Retinal pigment epithelial cell (primary cell): ENCODE measurements around the gene CD68.
A peak's percentile ranks its signal among the peaks of the same experiment; 100 is the strongest.
"Not testable (repeated sequence)": the region's sequence is repeated elsewhere in the genome, so short reads cannot be mapped to it uniquely, and the experiment has no call there.

ENCODE experiments used
- DNase-seq: peaks from one replicate; pipeline ENCODE4 v3.0.0-alpha.2; 2010; ENCODE audit warnings: low read depth
- H3K4me3 ChIP-seq: 2 replicates; pipeline ENCODE4 v1.5.1; 2011; ENCODE audit warnings: mild to moderate bottlenecking, low read length, control low read depth, moderate library complexity
- TF ChIP-seq, protein P1 (sequence below): conservative IDR thresholded peaks from 2 replicates; pipeline ENCODE4 v1.5.1; 2011; ENCODE audit warnings: low read depth, low read length, control low read depth, inconsistent platforms

CD68 gene

GRCh38 chr17:7589204-7589868, 9.9 kb downstream of the CD68 start:
- H3K4me3 ChIP-seq = peak overlapping the region; percentile 39
- TF ChIP-seq, protein P1, sequence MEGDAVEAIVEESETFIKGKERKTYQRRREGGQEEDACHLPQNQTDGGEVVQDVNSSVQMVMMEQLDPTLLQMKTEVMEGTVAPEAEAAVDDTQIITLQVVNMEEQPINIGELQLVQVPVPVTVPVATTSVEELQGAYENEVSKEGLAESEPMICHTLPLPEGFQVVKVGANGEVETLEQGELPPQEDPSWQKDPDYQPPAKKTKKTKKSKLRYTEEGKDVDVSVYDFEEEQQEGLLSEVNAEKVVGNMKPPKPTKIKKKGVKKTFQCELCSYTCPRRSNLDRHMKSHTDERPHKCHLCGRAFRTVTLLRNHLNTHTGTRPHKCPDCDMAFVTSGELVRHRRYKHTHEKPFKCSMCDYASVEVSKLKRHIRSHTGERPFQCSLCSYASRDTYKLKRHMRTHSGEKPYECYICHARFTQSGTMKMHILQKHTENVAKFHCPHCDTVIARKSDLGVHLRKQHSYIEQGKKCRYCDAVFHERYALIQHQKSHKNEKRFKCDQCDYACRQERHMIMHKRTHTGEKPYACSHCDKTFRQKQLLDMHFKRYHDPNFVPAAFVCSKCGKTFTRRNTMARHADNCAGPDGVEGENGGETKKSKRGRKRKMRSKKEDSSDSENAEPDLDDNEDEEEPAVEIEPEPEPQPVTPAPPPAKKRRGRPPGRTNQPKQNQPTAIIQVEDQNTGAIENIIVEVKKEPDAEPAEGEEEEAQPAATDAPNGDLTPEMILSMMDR = peak; percentile 90
- peak; percentile 43 for DNase-seq

- no peak for DNase-seq
- peak within 1 kb of the TSS; percentile 39 for H3K4me3 ChIP-seq
- TF ChIP-seq, protein P1 = no peak
These were observed 10.7 kb downstream of the CD68 start, which contains the start of gene SOX15 for GRCh38 chr17:7589891-7590691. SOX15 (minus strand) TSS chr17:7590094; CDS start chr17:7589676, 418 bp downstream.

GRCh38 chr17:7590743-7591142, 11.3 kb downstream of the CD68 start:
- no peak overlapping the region for H3K4me3 ChIP-seq
- TF ChIP-seq, protein P1 = no peak
- peak; percentile 91 for DNase-seq

- TF ChIP-seq, protein P1 = no peak
- DNase-seq = no peak
- no peak overlapping the region for H3K4me3 ChIP-seq
These were observed 12.2 kb downstream of the CD68 start for GRCh38 chr17:7591596-7591995.

DNA sequence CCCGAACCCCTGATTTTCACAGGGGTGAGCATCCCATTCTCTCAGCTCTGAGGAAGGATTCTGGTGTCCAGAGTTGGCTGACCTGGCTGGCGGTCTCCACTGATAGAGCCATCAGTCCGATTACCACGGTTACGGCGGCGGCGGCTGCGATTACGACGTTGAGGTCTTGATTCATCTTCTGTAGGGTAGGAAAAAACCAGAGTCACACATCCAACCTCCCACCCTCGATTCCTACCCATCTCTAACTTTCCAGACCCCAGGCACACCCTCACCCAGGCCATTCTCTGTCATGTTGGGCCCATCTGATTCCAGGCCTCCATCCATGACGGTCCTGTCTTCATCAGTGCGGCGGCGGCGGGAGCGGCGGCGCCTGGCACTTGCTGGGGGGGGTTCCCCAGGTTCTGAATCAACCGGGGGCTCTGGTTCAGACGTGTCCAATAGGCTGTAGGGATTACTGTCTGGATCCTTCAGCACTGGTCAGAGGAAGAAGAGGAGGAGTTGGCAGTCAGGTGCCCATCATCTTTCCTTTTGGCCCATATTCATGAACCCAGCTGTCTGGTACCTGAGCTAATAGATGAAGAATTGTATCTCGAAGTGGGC, 13.1 kb downstream of the CD68 start:
- TF ChIP-seq, protein P1 = no peak
- DNase-seq = no peak
- H3K4me3 ChIP-seq = no peak overlapping the region

DNA sequence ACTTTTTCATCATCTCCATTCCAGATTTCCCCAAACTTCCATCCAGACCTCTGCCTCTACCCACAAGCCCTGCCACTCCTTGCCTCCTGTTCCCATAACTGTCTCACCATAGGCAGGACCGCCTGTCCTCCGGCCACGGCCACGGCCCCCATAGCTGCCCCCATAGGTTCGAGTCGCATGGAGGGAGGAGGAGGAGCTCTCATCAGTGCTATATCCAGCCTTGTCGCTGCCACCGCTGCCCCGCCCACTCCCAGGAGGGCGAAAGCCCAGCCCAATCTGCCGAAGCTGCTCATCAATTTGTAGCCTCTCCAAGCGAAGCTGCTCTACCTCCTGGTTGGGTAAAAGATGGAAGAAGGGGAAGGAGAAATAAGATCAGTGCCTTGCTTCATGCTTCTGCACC, 13.9 kb downstream of the CD68 start:
- DNase-seq = no peak
- no peak overlapping the region for H3K4me3 ChIP-seq
- TF ChIP-seq, protein P1 = no peak

- H3K4me3 ChIP-seq, DNase-seq: not testable (repeated sequence)
These were observed 18.1 kb downstream of the CD68 start for GRCh38 chr17:7597561-7597960.
